Esophagus squamous epithelium (tissue), 4 donors: ENCODE data around the gene CALHM3.

Experiments used
- POLR2A ChIP-seq, 4 donors: fragments of 450-650 bp; IDR thresholded peaks; one replicate each; pipeline ENCODE4 v1.6.1; 2017; ENCODE audit warnings: antibody characterized with exemption in 4 of 4, mild to moderate bottlenecking in 4 of 4, moderate library complexity in 3 of 4
- TF ChIP-seq, protein P1 (sequence below), 6 experiments: fragments of 450-650 bp in 4 of 6; fragments of 200-600 bp in 2 of 6; sonication (generic) in 2 of 6; IDR thresholded peaks; one replicate each; pipeline ENCODE4 v1.5.1; 2016 to 2019; ENCODE audit warnings: antibody characterized with exemption in 6 of 6, mild to moderate bottlenecking in 4 of 6, moderate library complexity in 4 of 6

- TF ChIP-seq, protein P1, sequence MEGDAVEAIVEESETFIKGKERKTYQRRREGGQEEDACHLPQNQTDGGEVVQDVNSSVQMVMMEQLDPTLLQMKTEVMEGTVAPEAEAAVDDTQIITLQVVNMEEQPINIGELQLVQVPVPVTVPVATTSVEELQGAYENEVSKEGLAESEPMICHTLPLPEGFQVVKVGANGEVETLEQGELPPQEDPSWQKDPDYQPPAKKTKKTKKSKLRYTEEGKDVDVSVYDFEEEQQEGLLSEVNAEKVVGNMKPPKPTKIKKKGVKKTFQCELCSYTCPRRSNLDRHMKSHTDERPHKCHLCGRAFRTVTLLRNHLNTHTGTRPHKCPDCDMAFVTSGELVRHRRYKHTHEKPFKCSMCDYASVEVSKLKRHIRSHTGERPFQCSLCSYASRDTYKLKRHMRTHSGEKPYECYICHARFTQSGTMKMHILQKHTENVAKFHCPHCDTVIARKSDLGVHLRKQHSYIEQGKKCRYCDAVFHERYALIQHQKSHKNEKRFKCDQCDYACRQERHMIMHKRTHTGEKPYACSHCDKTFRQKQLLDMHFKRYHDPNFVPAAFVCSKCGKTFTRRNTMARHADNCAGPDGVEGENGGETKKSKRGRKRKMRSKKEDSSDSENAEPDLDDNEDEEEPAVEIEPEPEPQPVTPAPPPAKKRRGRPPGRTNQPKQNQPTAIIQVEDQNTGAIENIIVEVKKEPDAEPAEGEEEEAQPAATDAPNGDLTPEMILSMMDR (IDR thresholded peaks at IDR 0.05) = no peak
- TF ChIP-seq POLR2A (IDR thresholded peaks at IDR 0.05) = no peak
Measured at GRCh38 chr10:103513380-103514060, 34.5 kb upstream of the CALHM3 start.
